SU-DHL-6 (cell line): ENCODE data around the gene ESCO1.

Experiments used
- H2AFZ ChIP-seq: fragments of 200-600 bp; sonication (generic); 2 replicates; pipeline ENCODE4 v1.6.1; 2014; ENCODE audit warnings: low read depth, mild to moderate bottlenecking, moderate library complexity, mixed read lengths, antibody characterized with exemption, low read length; ENCODE audit not compliant: severe bottlenecking
- H3F3A ChIP-seq: fragments of 200-600 bp; shearing (Covaris generic); 2 replicates; pipeline ENCODE4 v1.6.0; 2016; ENCODE audit warnings: antibody characterized with exemption, mild to moderate bottlenecking; ENCODE audit not compliant: insufficient read depth
- H3K27ac ChIP-seq: fragments of 200-600 bp; sonication (generic); 2 replicates; pipeline ENCODE4 v1.5.1; 2016; ENCODE audit warnings: low read depth, mild to moderate bottlenecking, low read length, moderate library complexity, mixed read lengths
- H3K27me3 ChIP-seq: fragments of 200-600 bp; sonication (generic), shearing (Covaris generic); 2 replicates; pipeline ENCODE4 v1.6.0; 2014; ENCODE audit warnings: mild to moderate bottlenecking, low read length
- H3K36me3 ChIP-seq: fragments of 200-600 bp; sonication (generic); 2 replicates; pipeline ENCODE4 v1.6.1; 2014; ENCODE audit warnings: mild to moderate bottlenecking, low read length, mixed read lengths
- H3K4me2 ChIP-seq: fragments of 300-600, 200-600 bp; shearing (Covaris generic), sonication (generic); 2 replicates; pipeline ENCODE4 v1.6.0; 2014; ENCODE audit warnings: low read length, low read depth, mild to moderate bottlenecking; ENCODE audit not compliant: poor library complexity, severe bottlenecking
- H3K4me3 ChIP-seq: fragments of 200-600 bp; sonication (generic); 2 replicates; pipeline ENCODE4 v1.5.1; 2014; ENCODE audit warnings: antibody characterized with exemption, low read length, mild to moderate bottlenecking, mixed read lengths; ENCODE audit not compliant: insufficient read depth, poor library complexity, severe bottlenecking
- H3K79me2 ChIP-seq: fragments of 200-600 bp; sonication (generic); 2 replicates; pipeline ENCODE4 v1.6.1; 2014; ENCODE audit warnings: mild to moderate bottlenecking, low read length, moderate library complexity; ENCODE audit not compliant: insufficient read depth
- H3K9ac ChIP-seq: fragments of 200-600 bp; sonication (generic); 2 replicates; pipeline ENCODE4 v1.7.0; 2014; ENCODE audit warnings: mild to moderate bottlenecking, low read length
- H3K9me2 ChIP-seq: fragments of 200-600 bp; sonication (generic); replicated peaks from 2 replicates; pipeline ENCODE4 v1.6.1; 2014; ENCODE audit warnings: low read length; ENCODE audit not compliant: insufficient read depth
- H3K9me3 ChIP-seq: fragments of 200-600 bp; sonication (generic); 2 replicates; pipeline ENCODE4 v1.6.1; 2014; ENCODE audit warnings: low read length, mixed read lengths; ENCODE audit not compliant: insufficient read depth
- H4K20me1 ChIP-seq: fragments of 200-600 bp; sonication (generic); 2 replicates; pipeline ENCODE4 v1.6.1; 2014; ENCODE audit warnings: low read depth, mild to moderate bottlenecking, antibody characterized with exemption, low read length, moderate library complexity, mixed read lengths
- EZH2phosphoT487 ChIP-seq: fragments of 200-600 bp; sonication (generic), shearing (Covaris generic); conservative IDR thresholded peaks from 2 replicates; pipeline ENCODE4 v1.6.1; 2018; ENCODE audit warnings: mild to moderate bottlenecking, antibody characterized with exemption, low read length, moderate library complexity, mixed read lengths
- TF ChIP-seq, protein P1 (sequence below): fragments of 200-600 bp; sonication (generic); IDR thresholded peaks from one replicate; pipeline ENCODE4 v1.5.1; 2017; ENCODE audit warnings: antibody characterized with exemption, mild to moderate bottlenecking, low read length, moderate library complexity; ENCODE audit not compliant: insufficient read depth, poor library complexity, severe bottlenecking

ESCO1 gene

DNA sequence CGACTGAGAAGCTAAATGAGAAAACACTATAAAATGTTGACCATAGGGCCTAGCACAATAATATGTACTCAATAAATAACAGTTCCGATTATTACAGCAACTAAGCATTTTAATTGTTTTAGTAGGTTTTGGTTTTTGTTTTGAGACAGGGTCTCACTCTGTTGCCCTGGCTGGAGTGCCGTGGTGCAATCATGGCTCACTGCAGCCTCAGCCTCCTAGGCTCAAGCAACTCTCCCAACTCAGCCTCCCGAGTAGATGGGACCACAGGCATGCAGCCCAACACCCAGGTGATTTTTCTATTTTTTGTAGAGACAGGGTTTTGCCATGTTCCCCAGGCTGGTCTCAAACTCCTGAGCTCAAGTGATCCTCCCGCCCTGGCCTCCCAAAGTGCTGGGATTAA is 54.1 kb downstream of the ESCO1 start:
- H3K9me2 ChIP-seq, result no peaks in the 10 kb centered on the region
- H3F3A ChIP-seq, result no peaks in the 10 kb centered on the region
- no peak overlapping the region for H3K4me2 ChIP-seq
- no peak overlapping the region for H2AFZ ChIP-seq
- no peaks in the 10 kb centered on the region for H4K20me1 ChIP-seq
- no peak overlapping the region for H3K27ac ChIP-seq
- no peaks in the 10 kb centered on the region for H3K79me2 ChIP-seq
- no peaks in the 10 kb centered on the region for H3K27me3 ChIP-seq
- no peaks in the 10 kb centered on the region for H3K9me3 ChIP-seq
- no peak for TF ChIP-seq EZH2phosphoT487
- TF ChIP-seq, protein P1, sequence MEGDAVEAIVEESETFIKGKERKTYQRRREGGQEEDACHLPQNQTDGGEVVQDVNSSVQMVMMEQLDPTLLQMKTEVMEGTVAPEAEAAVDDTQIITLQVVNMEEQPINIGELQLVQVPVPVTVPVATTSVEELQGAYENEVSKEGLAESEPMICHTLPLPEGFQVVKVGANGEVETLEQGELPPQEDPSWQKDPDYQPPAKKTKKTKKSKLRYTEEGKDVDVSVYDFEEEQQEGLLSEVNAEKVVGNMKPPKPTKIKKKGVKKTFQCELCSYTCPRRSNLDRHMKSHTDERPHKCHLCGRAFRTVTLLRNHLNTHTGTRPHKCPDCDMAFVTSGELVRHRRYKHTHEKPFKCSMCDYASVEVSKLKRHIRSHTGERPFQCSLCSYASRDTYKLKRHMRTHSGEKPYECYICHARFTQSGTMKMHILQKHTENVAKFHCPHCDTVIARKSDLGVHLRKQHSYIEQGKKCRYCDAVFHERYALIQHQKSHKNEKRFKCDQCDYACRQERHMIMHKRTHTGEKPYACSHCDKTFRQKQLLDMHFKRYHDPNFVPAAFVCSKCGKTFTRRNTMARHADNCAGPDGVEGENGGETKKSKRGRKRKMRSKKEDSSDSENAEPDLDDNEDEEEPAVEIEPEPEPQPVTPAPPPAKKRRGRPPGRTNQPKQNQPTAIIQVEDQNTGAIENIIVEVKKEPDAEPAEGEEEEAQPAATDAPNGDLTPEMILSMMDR, result no peak
- no peak overlapping the region for H3K4me3 ChIP-seq
- H3K9ac ChIP-seq, result no peak overlapping the region
- H3K36me3 ChIP-seq, result peaks cover 8% of the 10 kb centered on the region; the same call in 1 of the 2 replicates

DNA sequence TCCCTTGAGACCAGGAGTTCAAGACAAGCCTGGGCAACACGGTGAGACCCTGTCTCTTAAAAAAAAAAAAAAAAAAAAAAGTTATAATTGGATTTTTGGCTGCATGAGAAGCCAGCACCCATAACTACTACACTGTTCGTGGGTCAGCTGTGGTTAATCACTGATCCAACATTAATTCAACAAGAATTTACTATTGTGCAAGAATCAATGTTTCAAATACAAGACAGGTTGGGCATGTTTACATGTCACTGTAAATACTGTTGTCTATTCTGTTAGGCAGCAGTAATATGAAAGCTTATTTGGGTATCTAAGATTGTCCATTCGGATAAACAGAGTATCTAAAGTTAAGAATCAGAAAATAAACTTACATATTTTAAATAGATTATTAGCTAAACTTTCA is 62.3 kb downstream of the ESCO1 start:
- H3K27ac ChIP-seq, result no peak overlapping the region
- H3K36me3 ChIP-seq, result peaks cover 30% of the 10 kb centered on the region; the same call in 1 of the 2 replicates
- no peaks in the 10 kb centered on the region for H3K9me2 ChIP-seq

DNA sequence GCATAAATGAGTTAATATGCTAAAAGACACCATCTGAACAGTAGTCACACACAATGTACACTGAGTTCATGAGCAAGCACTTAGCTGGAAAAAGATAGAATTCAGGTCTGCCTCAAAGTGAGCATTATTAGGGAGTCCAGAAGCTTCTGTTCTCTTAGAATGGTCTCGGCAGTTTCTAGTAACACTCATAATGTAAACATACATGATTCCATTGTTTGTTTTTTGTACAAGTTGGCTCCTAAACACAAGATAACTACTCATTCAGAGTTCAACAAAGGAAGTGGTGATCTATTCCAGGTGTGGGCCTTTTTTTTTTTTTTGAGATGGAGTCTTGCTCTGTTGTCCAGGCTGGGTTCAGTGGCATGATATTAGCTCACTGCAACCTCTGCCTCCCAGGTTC is 66.2 kb downstream of the ESCO1 start:
- H3K27me3 ChIP-seq, result no peaks in the 10 kb centered on the region
- TF ChIP-seq, protein P1, result no peak
- no peak for TF ChIP-seq EZH2phosphoT487
- H3K9me2 ChIP-seq, result no peaks in the 10 kb centered on the region
- H3F3A ChIP-seq, result peaks cover 4% of the 10 kb centered on the region
- H3K79me2 ChIP-seq, result no peaks in the 10 kb centered on the region
- no peak overlapping the region for H3K4me3 ChIP-seq
- H2AFZ ChIP-seq, result no peak overlapping the region
- H3K36me3 ChIP-seq, result peaks cover 36% of the 10 kb centered on the region
- no peaks in the 10 kb centered on the region for H3K9me3 ChIP-seq
- H3K27ac ChIP-seq, result no peak overlapping the region
- H3K9ac ChIP-seq, result no peak overlapping the region
- H4K20me1 ChIP-seq, result no peaks in the 10 kb centered on the region
- H3K4me2 ChIP-seq, result no peak overlapping the region

More for the DNA sequence above, 62.3 kb downstream of the ESCO1 start:
- no peaks in the 10 kb centered on the region for H3K79me2 ChIP-seq
- peaks cover 4% of the 10 kb centered on the region for H3F3A ChIP-seq
- H4K20me1 ChIP-seq, result no peaks in the 10 kb centered on the region
- no peak overlapping the region for H3K4me2 ChIP-seq
- no peak overlapping the region for H2AFZ ChIP-seq
- no peak overlapping the region for H3K4me3 ChIP-seq
- H3K9ac ChIP-seq, result no peak overlapping the region
- TF ChIP-seq, protein P1, result no peak
- no peak for TF ChIP-seq EZH2phosphoT487
- H3K9me3 ChIP-seq, result no peaks in the 10 kb centered on the region
- no peaks in the 10 kb centered on the region for H3K27me3 ChIP-seq

DNA sequence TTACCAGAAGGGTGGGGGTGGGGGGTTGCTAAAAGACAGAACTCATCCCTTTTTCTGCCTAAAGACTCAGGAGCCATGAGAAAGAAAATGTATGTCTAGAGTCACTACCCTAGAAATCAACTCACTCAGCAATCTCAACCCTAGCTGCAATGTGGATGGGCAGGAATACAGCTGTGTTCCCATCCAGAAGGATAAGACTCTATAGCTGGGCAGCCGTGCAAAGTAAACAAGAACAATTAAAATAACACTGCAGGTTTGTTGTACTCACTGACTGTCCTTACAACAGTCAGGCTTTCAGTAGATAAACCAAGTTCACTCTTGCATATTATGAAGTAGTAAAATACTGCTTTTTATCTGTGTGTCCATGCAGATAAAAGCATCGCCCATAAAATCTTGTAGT is 74.0 kb downstream of the ESCO1 start:
- no peak overlapping the region for H3K9ac ChIP-seq
- no peak overlapping the region for H3K27ac ChIP-seq
- no peaks in the 10 kb centered on the region for H3K79me2 ChIP-seq
- peaks cover 39% of the 10 kb centered on the region for H3K36me3 ChIP-seq
- no peaks in the 10 kb centered on the region for H4K20me1 ChIP-seq
- H3K4me3 ChIP-seq, result no peak overlapping the region
- no peak overlapping the region for H2AFZ ChIP-seq
- H3K27me3 ChIP-seq, result no peaks in the 10 kb centered on the region
- TF ChIP-seq, protein P1, result no peak
- TF ChIP-seq EZH2phosphoT487, result no peak
- H3K4me2 ChIP-seq, result no peak overlapping the region
- H3K9me3 ChIP-seq, result no peaks in the 10 kb centered on the region
- no peaks in the 10 kb centered on the region for H3K9me2 ChIP-seq
- H3F3A ChIP-seq, result no peaks in the 10 kb centered on the region
